Upper lobe of left lung (tissue), 4 donors: ENCODE data around the gene ASCL2.

Experiments
- EP300 ChIP-seq, 4 donors: sonication (generic); formaldehyde crosslinking; IDR thresholded peaks; one replicate each; pipeline ENCODE4 v1.5.1; 2017; ENCODE audit warnings: antibody characterized with exemption in 4 of 4, control low read depth in 2 of 4
- POLR2A ChIP-seq, 4 donors: fragments of 450-650 bp; IDR thresholded peaks; one replicate each; pipeline ENCODE4 v1.5.1; 2016 to 2017; ENCODE audit warnings: antibody characterized with exemption in 4 of 4, mild to moderate bottlenecking in 2 of 4
- TF ChIP-seq, protein P1 (sequence below), 6 experiments: fragments of 450-650 bp in 4 of 6; fragments of 200-600 bp in 2 of 6; sonication (generic) in 2 of 6; IDR thresholded peaks; one replicate each; pipeline ENCODE4 v1.5.1; 2016 to 2019; ENCODE audit warnings: antibody characterized with exemption in 6 of 6

GRCh38 chr11:2267851-2268728 is 2.3 kb downstream of the ASCL2 start:
- TF ChIP-seq, protein P1, sequence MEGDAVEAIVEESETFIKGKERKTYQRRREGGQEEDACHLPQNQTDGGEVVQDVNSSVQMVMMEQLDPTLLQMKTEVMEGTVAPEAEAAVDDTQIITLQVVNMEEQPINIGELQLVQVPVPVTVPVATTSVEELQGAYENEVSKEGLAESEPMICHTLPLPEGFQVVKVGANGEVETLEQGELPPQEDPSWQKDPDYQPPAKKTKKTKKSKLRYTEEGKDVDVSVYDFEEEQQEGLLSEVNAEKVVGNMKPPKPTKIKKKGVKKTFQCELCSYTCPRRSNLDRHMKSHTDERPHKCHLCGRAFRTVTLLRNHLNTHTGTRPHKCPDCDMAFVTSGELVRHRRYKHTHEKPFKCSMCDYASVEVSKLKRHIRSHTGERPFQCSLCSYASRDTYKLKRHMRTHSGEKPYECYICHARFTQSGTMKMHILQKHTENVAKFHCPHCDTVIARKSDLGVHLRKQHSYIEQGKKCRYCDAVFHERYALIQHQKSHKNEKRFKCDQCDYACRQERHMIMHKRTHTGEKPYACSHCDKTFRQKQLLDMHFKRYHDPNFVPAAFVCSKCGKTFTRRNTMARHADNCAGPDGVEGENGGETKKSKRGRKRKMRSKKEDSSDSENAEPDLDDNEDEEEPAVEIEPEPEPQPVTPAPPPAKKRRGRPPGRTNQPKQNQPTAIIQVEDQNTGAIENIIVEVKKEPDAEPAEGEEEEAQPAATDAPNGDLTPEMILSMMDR (IDR thresholded peaks at IDR 0.05): no peak
- TF ChIP-seq POLR2A (IDR thresholded peaks at IDR 0.05) (no peak), EP300 (IDR thresholded peaks at IDR 0.05) (no peak)
